Stomach (tissue), 4 donors: ENCODE results near the gene CFAP74.

Source experiments
- CTCF ChIP-seq, 7 experiments: fragments of 450-650 bp in 4 of 7; fragments of 200-600 bp in 3 of 7; sonication (generic) in 3 of 7; IDR thresholded peaks; one replicate each; pipeline ENCODE4 v1.5.1; 2016 to 2019; ENCODE audit warnings: antibody characterized with exemption in 7 of 7, control low read depth in 2 of 7, mild to moderate bottlenecking in 1 of 7
- POLR2A ChIP-seq, 4 donors: fragments of 450-650 bp; IDR thresholded peaks; one replicate each; pipeline ENCODE4 v1.6.1; 2016; ENCODE audit warnings: antibody characterized with exemption in 4 of 4, control low read depth in 2 of 4, mild to moderate bottlenecking in 1 of 4, moderate library complexity in 1 of 4

- TF ChIP-seq POLR2A (IDR thresholded peaks at IDR 0.05) (no peak), CTCF (IDR thresholded peaks at IDR 0.05) (no peak)
These were observed 38.3 kb upstream of the CFAP74 start for GRCh38 chr1:2041887-2042286.
